Measurements from ENCODE around the gene PTPRM.

GRCh38 chr18:7890075-7890474 is 323.0 kb downstream of the PTPRM start:
- TF ChIP-seq CTCF (IDR thresholded peaks at IDR 0.05) (no peak), POLR2A (IDR thresholded peaks at IDR 0.05) (no peak), EP300 (IDR thresholded peaks at IDR 0.05) (no peak)

Measured in ovary (tissue), 3 donors.